Psoas muscle (tissue), 8 donors: ENCODE data around the gene SORL1. TPM values are rescaled to one million over a fixed set of nuclear protein-coding genes. Genes with fewer than 3 reads are reported as not detected.

Experiments used
- ATAC-seq, 4 donors: fragments of 200-7000 bp; cut with Tn5 transposase; one replicate each; pipeline ENCODE4 v1.9.1; 2020; ENCODE audit warnings: moderate library complexity in 3 of 4, mild to moderate bottlenecking in 2 of 4
- DNase-seq, 2 donors: peaks; one replicate each; pipeline ENCODE4 v3.0.0-alpha.2; 2020
- H3K27ac ChIP-seq: fragments of 200-600 bp; one replicate; pipeline ENCODE4 v1.8.0; 2022
- H3K27me3 ChIP-seq, 3 donors: fragments of 200-600 bp in 1 of 3; one replicate each; pipeline versions ENCODE4 v1.6.1 to v1.8.0; 2013 to 2022; ENCODE audit warnings: low read length in 2 of 3, mild to moderate bottlenecking in 2 of 3, moderate library complexity in 1 of 3; ENCODE audit not compliant: insufficient read depth in 3 of 3
- H3K36me3 ChIP-seq, 2 donors: fragments of 200-600 bp in 1 of 2; one replicate each; pipeline versions ENCODE4 v1.6.1 to v1.8.0; 2013 to 2022; ENCODE audit warnings: low read depth in 1 of 2, mild to moderate bottlenecking in 1 of 2, moderate library complexity in 1 of 2; ENCODE audit not compliant: insufficient read depth in 1 of 2
- H3K4me1 ChIP-seq: fragments of 200-600 bp; one replicate; pipeline ENCODE4 v1.8.0; 2022
- H3K4me3 ChIP-seq: fragments of 200-600 bp; one replicate; pipeline ENCODE4 v1.8.0; 2022; ENCODE audit warnings: mild to moderate bottlenecking
- H3K9me3 ChIP-seq: fragments of 200-600 bp; one replicate; pipeline ENCODE4 v1.8.0; 2022
- CTCF ChIP-seq: fragments of 200-600 bp; IDR thresholded peaks from one replicate; pipeline ENCODE4 v1.8.0; 2022; ENCODE audit warnings: antibody characterized with exemption
- WGBS, 3 donors: extraction: QIAGEN DNeasy Blood & Tissue Kit; methylation state at CpG; one replicate each; pipeline versions ENCODE4 v1.1.6 to v1.1.7; 2013; 5-methylcytosine and 5-hydroxymethylcytosine counted together
- intact Hi-C, 2 donors: fragments of 100-400 bp; cut with DNase I; formaldehyde crosslinking; loops; one replicate each; pipeline versions ENCODE4 v1.11.0 to v1.14.2; 2022
- polyA plus RNA-seq, 3 donors: library from polyadenylated mRNA; stranded (reverse); fragments of 200-250 nt; gene quantifications; one replicate each; pipeline ENCODE4 v1.2.3, GENCODE V29; 2013
- total RNA-seq, 4 donors: library from RNA; stranded (reverse); fragmentation: NEBNext Ultra II Directional in 2 of 4; extraction: Animal tissue kit (Norgen Biotek cat#: 25700) in 2 of 4; gene quantifications; one replicate each; pipeline versions ENCODE4 v1.2.1 to v1.2.4, GENCODE V29; 2021 to 2023
- donor health status: healthy with polysubstance abuse.
- donor health status: DM: no; HTN: no; CAD: no; lungs with moderate emphysema.
- donor health status: Bipolar disorder and iron deficiency.
- donor health status: healthy.
- donor health status: DM: yes; HTN: yes; CAD: no.
- donor health status: DM: no; HTN: no; CAD: no.
- donor health status: DM: no; HTN: no; CAD: no.
- donor health status: DM: yes; HTN: yes; CAD: no.

The SORL1 gene
- total and polyA plus RNA-seq, 7 donors: 0.07 to 3.3 (median 1.5) TPM

- DNase-seq (no peak), ATAC-seq (no peak)
- no peak for TF ChIP-seq CTCF
- no peak overlapping the region for H3K27ac ChIP-seq
- 79 to 88% (median 85%) methylated on average over 5 of the region's 5 CpGs for WGBS, 3 donors
- intact Hi-C loops: no loop called here
- no peaks in the 10 kb centered on the region for H3K27me3 ChIP-seq
- no peaks in the 10 kb centered on the region for H3K9me3 ChIP-seq
- H3K36me3 ChIP-seq: no peaks in the 10 kb centered on the region
- H3K4me1 ChIP-seq: no peaks in the 10 kb centered on the region
- no peak overlapping the region for H3K4me3 ChIP-seq
Measured at GRCh38 chr11:121551463-121551862, 99.3 kb downstream of the SORL1 start.

GRCh38 chr11:121552154-121552553 is 100.0 kb downstream of the SORL1 start:
- Histone ChIP-seq H3K4me1 (no peaks in the 10 kb centered on the region), H3K27me3 (no peaks in the 10 kb centered on the region), H3K4me3 (no peak overlapping the region), H3K36me3 (no peaks in the 10 kb centered on the region), H3K27ac (no peak overlapping the region), H3K9me3 (no peaks in the 10 kb centered on the region)
- no peak for TF ChIP-seq CTCF
- no peak for ATAC-seq
- WGBS, 3 donors: 90 to 93% (median 93%) methylated on average over 5 of the region's 5 CpGs
- intact Hi-C loops: no loop called here
- DNase-seq: no peak

- intact Hi-C loops: no loop called here
- WGBS, 3 donors: 79 to 98% (median 88%) methylated on average over 2 of the region's 2 CpGs
- no peak for TF ChIP-seq CTCF
Measured at GRCh38 chr11:121552644-121553043, 100.5 kb downstream of the SORL1 start.

GRCh38 chr11:121553389-121553788 is 101.3 kb downstream of the SORL1 start:
- Histone ChIP-seq H3K27me3 (no peaks in the 10 kb centered on the region), H3K36me3 (no peaks in the 10 kb centered on the region), H3K4me1 (no peaks in the 10 kb centered on the region), H3K9me3 (no peaks in the 10 kb centered on the region), H3K27ac (no peak overlapping the region), H3K4me3 (no peak overlapping the region)
- TF ChIP-seq CTCF: no peak
- DNase-seq (no peak), ATAC-seq (no peak)
- intact Hi-C loops: no loop called here
- WGBS, 3 donors: 47 to 70% (median 63%) methylated on average over 3 of the region's 3 CpGs

More at GRCh38 chr11:121552644-121553043, 100.5 kb downstream of the SORL1 start:
- no peak for DNase-seq
- Histone ChIP-seq H3K4me1 (no peaks in the 10 kb centered on the region), H3K4me3 (no peak overlapping the region), H3K27ac (no peak overlapping the region), H3K9me3 (no peaks in the 10 kb centered on the region), H3K36me3 (no peaks in the 10 kb centered on the region), H3K27me3 (no peaks in the 10 kb centered on the region)
- no peak for ATAC-seq

- WGBS, 3 donors: 75 to 80% (median 78%) methylated on average over 11 of the region's 11 CpGs
- ATAC-seq (no peak), DNase-seq (no peak)
- Histone ChIP-seq H3K9me3 (no peaks in the 10 kb centered on the region), H3K4me1 (no peaks in the 10 kb centered on the region), H3K36me3 (no peaks in the 10 kb centered on the region), H3K4me3 (no peak overlapping the region), H3K27me3 (no peaks in the 10 kb centered on the region), H3K27ac (no peak overlapping the region)
- intact Hi-C loops: no loop called here
- no peak for TF ChIP-seq CTCF
Measured at GRCh38 chr11:121553806-121554205, 101.7 kb downstream of the SORL1 start.
